ENCODE results near the gene NFKBIB. TPM values are rescaled to one million over a fixed set of nuclear protein-coding genes. Genes with fewer than 3 reads are reported as not detected.
"Not testable (repeated sequence)": the region's sequence is repeated elsewhere in the genome, so short reads cannot be mapped to it uniquely, and the experiment has no call there.

The NFKBIB gene
- total and polyA plus RNA-seq, 5 donors, result 16.0 to 28.9 (median 20.6) TPM

GRCh38 chr19:38856813-38857212 is 43.0 kb upstream of the NFKBIB start:
- Histone ChIP-seq H3K27ac (ENCODE audit: low read length) (no peak overlapping the region), H3K4me3 (ENCODE audit: low read length) (no peak overlapping the region), H3K4me1 (ENCODE audit: control insufficient read depth, insufficient read depth, low read length) (peaks cover 5% of the 10 kb centered on the region), H3K27me3 (ENCODE audit: control insufficient read depth, insufficient read depth) (no peaks in the 10 kb centered on the region), H3K9me3 (ENCODE audit: control insufficient read depth, low read length) (no peaks in the 10 kb centered on the region)
- no peak for ATAC-seq
- intact Hi-C loops (cut with DNase I), result no loop called here
- 78% methylated on average over 3 of the region's 3 CpGs for WGBS
- DNase-seq, result no peak

GRCh38 chr19:38859631-38860204 is 40.1 kb upstream of the NFKBIB start:
- H3K4me1 ChIP-seq (ENCODE audit: control insufficient read depth, insufficient read depth, low read length); H3K27ac ChIP-seq (ENCODE audit: low read length); intact Hi-C loops (cut with DNase I); H3K9me3 ChIP-seq (ENCODE audit: control insufficient read depth, low read length); ATAC-seq; H3K4me3 ChIP-seq (ENCODE audit: low read length); DNase-seq; H3K27me3 ChIP-seq (ENCODE audit: control insufficient read depth, insufficient read depth): not testable (repeated sequence)
- WGBS, result 58% methylated on average over 21 of the region's 21 CpGs

- DNase-seq, result no peak
- H3K27ac ChIP-seq (ENCODE audit: low read length), result no peak overlapping the region
- H3K27me3 ChIP-seq (ENCODE audit: control insufficient read depth, insufficient read depth), result no peaks in the 10 kb centered on the region
- intact Hi-C loops (cut with DNase I), result no loop called here
- WGBS, result 97% methylated on average over 3 of the region's 3 CpGs
- H3K4me3 ChIP-seq (ENCODE audit: low read length), result no peak overlapping the region
- ATAC-seq, result no peak
- H3K4me1 ChIP-seq (ENCODE audit: control insufficient read depth, insufficient read depth, low read length), result peaks cover 1% of the 10 kb centered on the region
- no peaks in the 10 kb centered on the region for H3K9me3 ChIP-seq (ENCODE audit: control insufficient read depth, low read length)
Measured at GRCh38 chr19:38861368-38861767, 38.4 kb upstream of the NFKBIB start.

GRCh38 chr19:38862321-38863059 is 37.3 kb upstream of the NFKBIB start:
- H3K4me1 ChIP-seq (ENCODE audit: control insufficient read depth, insufficient read depth, low read length), result peaks cover 1% of the 10 kb centered on the region
- ATAC-seq, result peak; percentile 63 to 82
- no peak for DNase-seq

GRCh38 chr19:38867171-38867780 is 32.5 kb upstream of the NFKBIB start:
- ATAC-seq, result no peak

More at GRCh38 chr19:38862321-38863059, 37.3 kb upstream of the NFKBIB start:
- Histone ChIP-seq H3K9me3 (ENCODE audit: control insufficient read depth, low read length) (no peaks in the 10 kb centered on the region), H3K4me3 (ENCODE audit: low read length) (no peak overlapping the region), H3K27me3 (ENCODE audit: control insufficient read depth, insufficient read depth) (no peaks in the 10 kb centered on the region), H3K27ac (ENCODE audit: low read length) (peak overlapping the region; percentile 24)
- intact Hi-C loops (cut with DNase I), result no loop called here
- WGBS, result 46% methylated on average over 10 of the region's 10 CpGs

GRCh38 chr19:38868551-38868950 is 31.2 kb upstream of the NFKBIB start:
- H3K4me3 ChIP-seq (ENCODE audit: low read length), result no peak overlapping the region
- 93% methylated on average over 6 of the region's 6 CpGs for WGBS

More at GRCh38 chr19:38867171-38867780, 32.5 kb upstream of the NFKBIB start:
- Histone ChIP-seq H3K27me3 (ENCODE audit: control insufficient read depth, insufficient read depth) (no peaks in the 10 kb centered on the region), H3K27ac (ENCODE audit: low read length) (no peak overlapping the region), H3K4me3 (ENCODE audit: low read length) (no peak overlapping the region), H3K4me1 (ENCODE audit: control insufficient read depth, insufficient read depth, low read length) (peaks cover 2% of the 10 kb centered on the region), H3K9me3 (ENCODE audit: control insufficient read depth, low read length) (no peaks in the 10 kb centered on the region)
- WGBS, result 83% methylated on average over 10 of the region's 10 CpGs
- intact Hi-C loops (cut with DNase I), result no loop called here
- no peak for DNase-seq

GRCh38 chr19:38869160-38869835 is 30.5 kb upstream of the NFKBIB start:
- DNase-seq, result peak in 1 of 3 donors; percentile 71
- Histone ChIP-seq H3K27ac (ENCODE audit: low read length) (no peak overlapping the region), H3K4me1 (ENCODE audit: control insufficient read depth, insufficient read depth, low read length) (peaks cover 2% of the 10 kb centered on the region), H3K27me3 (ENCODE audit: control insufficient read depth, insufficient read depth) (no peaks in the 10 kb centered on the region), H3K9me3 (ENCODE audit: control insufficient read depth, low read length) (no peaks in the 10 kb centered on the region), H3K4me3 (ENCODE audit: low read length) (peak overlapping the region; percentile 44)
- WGBS, result 6% methylated on average over 34 of the region's 34 CpGs
- peak; percentile 9 to 13 for ATAC-seq
- intact Hi-C loops (cut with DNase I), result no loop called here

More at GRCh38 chr19:38868551-38868950, 31.2 kb upstream of the NFKBIB start:
- Histone ChIP-seq H3K4me1 (ENCODE audit: control insufficient read depth, insufficient read depth, low read length) (peaks cover 2% of the 10 kb centered on the region), H3K27ac (ENCODE audit: low read length) (no peak overlapping the region), H3K27me3 (ENCODE audit: control insufficient read depth, insufficient read depth) (no peaks in the 10 kb centered on the region), H3K9me3 (ENCODE audit: control insufficient read depth, low read length) (no peaks in the 10 kb centered on the region)
- intact Hi-C loops (cut with DNase I), result no loop called here
- DNase-seq (no peak), ATAC-seq (no peak)

GRCh38 chr19:38869836-38870607 is 29.7 kb upstream of the NFKBIB start:
- no peaks in the 10 kb centered on the region for H3K9me3 ChIP-seq (ENCODE audit: control insufficient read depth, low read length)
- peaks cover 2% of the 10 kb centered on the region for H3K4me1 ChIP-seq (ENCODE audit: control insufficient read depth, insufficient read depth, low read length)
- WGBS, result 16% methylated on average over 62 of the region's 62 CpGs
- peak overlapping the region; percentile 44 for H3K4me3 ChIP-seq (ENCODE audit: low read length)
- intact Hi-C loops (cut with DNase I), result no loop called here
- no peaks in the 10 kb centered on the region for H3K27me3 ChIP-seq (ENCODE audit: control insufficient read depth, insufficient read depth)
- ATAC-seq, result peak; percentile 92 to 94
- peak; percentile 88 to 97 (median 93) for DNase-seq
- no peak overlapping the region for H3K27ac ChIP-seq (ENCODE audit: low read length)

- ATAC-seq (peak; percentile 3 to 17), DNase-seq (no peak)
- H3K27ac ChIP-seq (ENCODE audit: low read length), result no peak overlapping the region
- peaks cover 2% of the 10 kb centered on the region for H3K4me1 ChIP-seq (ENCODE audit: control insufficient read depth, insufficient read depth, low read length)
- H3K9me3 ChIP-seq (ENCODE audit: control insufficient read depth, low read length), result no peaks in the 10 kb centered on the region
- 82% methylated on average over 19 of the region's 19 CpGs for WGBS
- H3K27me3 ChIP-seq (ENCODE audit: control insufficient read depth, insufficient read depth), result no peaks in the 10 kb centered on the region
- intact Hi-C loops (cut with DNase I), result no loop called here
- H3K4me3 ChIP-seq (ENCODE audit: low read length), result no peak overlapping the region
Measured at GRCh38 chr19:38870612-38871011, 29.2 kb upstream of the NFKBIB start.

GRCh38 chr19:38873400-38873799 is 26.4 kb upstream of the NFKBIB start:
- not testable (repeated sequence) for H3K4me1 ChIP-seq (ENCODE audit: control insufficient read depth, insufficient read depth, low read length)

More at GRCh38 chr19:38873400-38873799, 26.4 kb upstream of the NFKBIB start:
- DNase-seq; H3K27ac ChIP-seq (ENCODE audit: low read length); ATAC-seq; intact Hi-C loops (cut with DNase I); H3K27me3 ChIP-seq (ENCODE audit: control insufficient read depth, insufficient read depth); H3K4me3 ChIP-seq (ENCODE audit: low read length); H3K9me3 ChIP-seq (ENCODE audit: control insufficient read depth, low read length): not testable (repeated sequence)
- 75% methylated on average over 10 of the region's 10 CpGs for WGBS

Measured in right cardiac atrium (tissue), 5 donors.